COLO668 (cell line): ENCODE measurements around the gene DGKB.
A peak's percentile ranks its signal among the peaks of the same experiment; 100 is the strongest.
"Not testable (repeated sequence)": the region's sequence is repeated elsewhere in the genome, so short reads cannot be mapped to it uniquely, and the experiment has no call there.

Experiments used
- DNase-seq: peaks from one replicate; lab custom pipeline; 2025; ENCODE audit not compliant: unreplicated experiment; lab: John Stamatoyannopoulos, UW

DGKB gene

GRCh38 chr7:14487701-14488395 is 414.7 kb downstream of the DGKB start:
- DNase-seq = no peak

GRCh38 chr7:14483663-14484062 is 418.9 kb downstream of the DGKB start:
- DNase-seq = no peak

GRCh38 chr7:14480281-14480680 is 422.3 kb downstream of the DGKB start:
- no peak for DNase-seq

- DNase-seq = no peak
Observed at GRCh38 chr7:14478834-14479510, 423.6 kb downstream of the DGKB start.

- DNase-seq = not testable (repeated sequence)
Observed at GRCh38 chr7:14461716-14462115, 440.8 kb downstream of the DGKB start.

- not testable (repeated sequence) for DNase-seq
Observed at GRCh38 chr7:14458846-14459245, 443.7 kb downstream of the DGKB start.

GRCh38 chr7:14457568-14458453 is 444.7 kb downstream of the DGKB start:
- DNase-seq = peak; percentile 86

- no peak for DNase-seq
Observed at GRCh38 chr7:14449291-14449690, 453.3 kb downstream of the DGKB start.

GRCh38 chr7:14446829-14447228 is 455.7 kb downstream of the DGKB start:
- DNase-seq = no peak

GRCh38 chr7:14446219-14446618 is 456.3 kb downstream of the DGKB start:
- DNase-seq = no peak

GRCh38 chr7:14438366-14438765 is 464.2 kb downstream of the DGKB start:
- DNase-seq = no peak

GRCh38 chr7:14436878-14437277 is 465.7 kb downstream of the DGKB start:
- DNase-seq = no peak

- no peak for DNase-seq
Observed at GRCh38 chr7:14432924-14433323, 469.6 kb downstream of the DGKB start.

GRCh38 chr7:14430926-14431325 is 471.6 kb downstream of the DGKB start:
- DNase-seq = no peak

GRCh38 chr7:14425559-14425958 is 477.0 kb downstream of the DGKB start:
- no peak for DNase-seq

- DNase-seq = no peak
Observed at GRCh38 chr7:14424675-14425074, 477.9 kb downstream of the DGKB start.

GRCh38 chr7:14420768-14421167 is 481.8 kb downstream of the DGKB start:
- DNase-seq = no peak

- no peak for DNase-seq
Observed at GRCh38 chr7:14419531-14419930, 483.0 kb downstream of the DGKB start.

GRCh38 chr7:14418633-14419032 is 483.9 kb downstream of the DGKB start:
- no peak for DNase-seq

- no peak for DNase-seq
Observed at GRCh38 chr7:14414274-14414986, 488.1 kb downstream of the DGKB start.
